Measurements from ENCODE around the gene PTPRG.

Gene PTPRG

DNA sequence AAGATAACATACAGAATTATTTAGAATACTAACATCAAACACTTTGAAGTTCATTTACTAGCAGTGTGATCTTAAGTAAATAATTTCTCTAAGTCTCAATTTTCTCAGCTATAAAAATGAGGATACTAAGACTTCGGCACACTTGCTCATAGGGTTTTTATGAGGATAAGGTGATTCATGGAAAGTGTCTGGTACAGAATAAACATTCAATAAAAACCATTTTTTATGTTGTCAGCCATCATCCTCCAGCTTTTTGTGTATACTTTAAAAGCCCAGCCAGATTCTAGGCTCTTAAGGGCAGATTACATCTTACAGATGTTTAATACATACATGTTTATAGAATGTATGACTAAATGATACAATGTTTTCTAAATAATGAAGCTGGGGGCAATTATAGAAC lies 755.2 kb downstream of the PTPRG start:
- Histone ChIP-seq H3F3A (ENCODE audit: control insufficient read depth, insufficient read depth) (no peaks in the 10 kb centered on the region), H3K4me1 (ENCODE audit: control insufficient read depth, low read length) (no peaks in the 10 kb centered on the region), H3K27ac (ENCODE audit: low read depth, low read length) (no peak overlapping the region), H3K79me2 (ENCODE audit: control insufficient read depth, low read length) (no peaks in the 10 kb centered on the region), H3K27me3 (ENCODE audit: control insufficient read depth, low read length) (0 out of 2 replicates have a peak, but pooled peaks cover 3% of the 10 kb centered on the region), H3K4me3 (ENCODE audit: low read length) (no peak overlapping the region), H4K20me1 (ENCODE audit: control insufficient read depth, insufficient read depth, low read depth, low read length) (no peaks in the 10 kb centered on the region; the same call in 1 of the 2 replicates), H3K4me2 (ENCODE audit: low read length) (no peak overlapping the region), H3K9me2 (replicated peaks; ENCODE audit: control insufficient read depth, low read length) (no peaks in the 10 kb centered on the region), H3K36me3 (ENCODE audit: control insufficient read depth, low read length) (no peaks in the 10 kb centered on the region), H3K9me3 (ENCODE audit: control insufficient read depth, insufficient read depth, low read length) (no peaks in the 10 kb centered on the region)
- TF ChIP-seq, protein P1, sequence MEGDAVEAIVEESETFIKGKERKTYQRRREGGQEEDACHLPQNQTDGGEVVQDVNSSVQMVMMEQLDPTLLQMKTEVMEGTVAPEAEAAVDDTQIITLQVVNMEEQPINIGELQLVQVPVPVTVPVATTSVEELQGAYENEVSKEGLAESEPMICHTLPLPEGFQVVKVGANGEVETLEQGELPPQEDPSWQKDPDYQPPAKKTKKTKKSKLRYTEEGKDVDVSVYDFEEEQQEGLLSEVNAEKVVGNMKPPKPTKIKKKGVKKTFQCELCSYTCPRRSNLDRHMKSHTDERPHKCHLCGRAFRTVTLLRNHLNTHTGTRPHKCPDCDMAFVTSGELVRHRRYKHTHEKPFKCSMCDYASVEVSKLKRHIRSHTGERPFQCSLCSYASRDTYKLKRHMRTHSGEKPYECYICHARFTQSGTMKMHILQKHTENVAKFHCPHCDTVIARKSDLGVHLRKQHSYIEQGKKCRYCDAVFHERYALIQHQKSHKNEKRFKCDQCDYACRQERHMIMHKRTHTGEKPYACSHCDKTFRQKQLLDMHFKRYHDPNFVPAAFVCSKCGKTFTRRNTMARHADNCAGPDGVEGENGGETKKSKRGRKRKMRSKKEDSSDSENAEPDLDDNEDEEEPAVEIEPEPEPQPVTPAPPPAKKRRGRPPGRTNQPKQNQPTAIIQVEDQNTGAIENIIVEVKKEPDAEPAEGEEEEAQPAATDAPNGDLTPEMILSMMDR (IDR thresholded peaks at IDR 0.05; ENCODE audit: low read depth, low read length, poor library complexity, severe bottlenecking): no peak
- no peak for TF ChIP-seq EZH2phosphoT487 (IDR thresholded peaks at IDR 0.05; ENCODE audit: borderline replicate concordance, low read length)

DNA sequence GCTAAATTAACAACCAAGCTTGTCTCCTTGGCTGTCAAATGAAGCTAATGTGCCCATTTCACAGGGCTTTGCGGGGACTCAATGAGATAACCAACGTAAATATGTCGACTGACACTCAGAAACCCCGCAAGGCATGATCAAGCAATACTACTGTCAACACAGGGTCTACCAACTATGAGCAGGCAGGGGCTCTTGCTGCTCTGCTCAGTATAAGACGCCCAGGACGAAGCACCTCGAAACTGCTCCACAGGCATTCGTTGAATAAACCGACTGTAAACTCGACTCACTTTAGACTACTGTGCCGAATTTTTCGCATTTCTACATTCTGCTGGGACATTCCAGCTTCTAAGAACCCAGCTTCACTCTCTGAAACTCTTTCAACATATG lies 757.0 kb downstream of the PTPRG start:
- no peaks in the 10 kb centered on the region for H3K36me3 ChIP-seq (ENCODE audit: control insufficient read depth, low read length)
- H4K20me1 ChIP-seq (ENCODE audit: control insufficient read depth, insufficient read depth, low read depth, low read length): no peaks in the 10 kb centered on the region; the same call in 1 of the 2 replicates
- H3K79me2 ChIP-seq (ENCODE audit: control insufficient read depth, low read length): no peaks in the 10 kb centered on the region
- TF ChIP-seq EZH2phosphoT487 (IDR thresholded peaks at IDR 0.05; ENCODE audit: borderline replicate concordance, low read length): no peak
- TF ChIP-seq, protein P1 (IDR thresholded peaks at IDR 0.05; ENCODE audit: low read depth, low read length, poor library complexity, severe bottlenecking): no peak
- no peaks in the 10 kb centered on the region for H3K4me1 ChIP-seq (ENCODE audit: control insufficient read depth, low read length)
- H3K4me3 ChIP-seq (ENCODE audit: low read length): no peak overlapping the region
- no peak overlapping the region for H3K27ac ChIP-seq (ENCODE audit: low read depth, low read length)
- no peaks in the 10 kb centered on the region for H3F3A ChIP-seq (ENCODE audit: control insufficient read depth, insufficient read depth)
- no peak overlapping the region for H3K4me2 ChIP-seq (ENCODE audit: low read length)
- 0 out of 2 replicates have a peak, but pooled peaks cover 3% of the 10 kb centered on the region for H3K27me3 ChIP-seq (ENCODE audit: control insufficient read depth, low read length)
- H3K9me2 ChIP-seq (replicated peaks; ENCODE audit: control insufficient read depth, low read length): no peaks in the 10 kb centered on the region
- no peaks in the 10 kb centered on the region for H3K9me3 ChIP-seq (ENCODE audit: control insufficient read depth, insufficient read depth, low read length)

DNA sequence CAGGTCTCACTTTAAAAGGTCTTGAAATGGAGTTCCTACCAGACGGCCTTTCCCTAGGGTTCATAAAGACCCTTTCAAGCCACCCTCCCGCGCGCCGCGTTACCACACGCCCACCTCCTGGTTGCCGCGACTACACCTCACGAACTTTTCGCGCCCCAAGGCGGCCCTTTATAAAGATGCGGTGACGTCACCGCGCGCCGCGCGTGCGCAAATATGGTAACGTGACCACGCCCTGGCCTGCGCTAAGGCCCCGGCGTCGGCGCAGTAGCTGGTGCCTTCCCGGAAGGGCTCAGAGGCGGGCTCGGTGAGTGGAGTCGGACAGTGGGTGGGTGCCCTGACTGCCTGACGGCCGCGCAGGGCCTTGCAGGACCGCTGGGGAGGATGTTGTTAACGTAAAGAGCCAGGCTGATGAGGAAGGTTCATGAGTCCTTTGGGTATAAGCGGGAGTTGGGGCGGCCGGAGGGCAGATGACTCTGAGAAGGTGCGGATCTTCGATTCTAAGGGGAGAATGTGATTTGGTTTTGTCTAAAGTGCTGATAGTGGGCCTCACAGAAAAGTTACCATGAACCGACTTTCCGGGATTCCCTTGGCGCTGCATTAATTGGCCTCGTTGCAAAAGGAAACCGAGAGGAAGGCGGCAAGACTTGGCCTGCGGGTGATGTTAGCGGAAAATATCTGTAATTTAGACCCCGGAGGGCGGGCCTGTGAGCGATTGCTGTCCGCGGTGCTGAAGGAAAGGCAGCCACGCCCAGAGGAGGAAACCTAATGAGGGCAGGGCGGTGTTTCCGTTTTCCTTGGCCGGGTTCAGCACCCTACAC lies 757.6 kb downstream of the PTPRG start:
- Histone ChIP-seq H4K20me1 (ENCODE audit: control insufficient read depth, insufficient read depth, low read depth, low read length) (no peaks in the 10 kb centered on the region; the same call in 1 of the 2 replicates), H3K4me1 (ENCODE audit: control insufficient read depth, low read length) (no peaks in the 10 kb centered on the region), H3K36me3 (ENCODE audit: control insufficient read depth, low read length) (no peaks in the 10 kb centered on the region), H3K4me2 (ENCODE audit: low read length) (no peak overlapping the region), H3K9me2 (replicated peaks; ENCODE audit: control insufficient read depth, low read length) (no peaks in the 10 kb centered on the region), H3K27ac (ENCODE audit: low read depth, low read length) (no peak overlapping the region), H3K4me3 (ENCODE audit: low read length) (no peak overlapping the region), H3K27me3 (ENCODE audit: control insufficient read depth, low read length) (no peaks in the 10 kb centered on the region), H3K79me2 (ENCODE audit: control insufficient read depth, low read length) (no peaks in the 10 kb centered on the region), H3F3A (ENCODE audit: control insufficient read depth, insufficient read depth) (no peaks in the 10 kb centered on the region), H3K9me3 (ENCODE audit: control insufficient read depth, insufficient read depth, low read length) (no peaks in the 10 kb centered on the region)
- no peak for TF ChIP-seq EZH2phosphoT487 (IDR thresholded peaks at IDR 0.05; ENCODE audit: borderline replicate concordance, low read length)
- TF ChIP-seq, protein P1 (IDR thresholded peaks at IDR 0.05; ENCODE audit: low read depth, low read length, poor library complexity, severe bottlenecking): no peak

Measured in DOHH2 (cell line).